Measurements from ENCODE around the gene CDH11.

CDH11 gene

GRCh38 chr16:64900517-64900916, 221.3 kb downstream of the CDH11 start:
- no peak overlapping the region for H3K4me3 ChIP-seq (ENCODE audit: low read depth, low read length)
- no peak for DNase-seq
- no peak overlapping the region for H3K27ac ChIP-seq
- no peaks in the 10 kb centered on the region for H3K36me3 ChIP-seq (replicated peaks)
- in situ Hi-C loops (cut with HindIII; ENCODE audit: low pct_ligation_motif_present, low sequenced_read_pairs) = no loop called here
- TF ChIP-seq CTCF (IDR thresholded peaks at IDR 0.05; ENCODE audit: low read depth, low read length, missing control alignments) = no peak
- no peaks in the 10 kb centered on the region for H3K27me3 ChIP-seq (replicated peaks)

- no peak for TF ChIP-seq CTCF (IDR thresholded peaks at IDR 0.05; ENCODE audit: low read depth, low read length, missing control alignments)
- Histone ChIP-seq H3K4me3 (ENCODE audit: low read depth, low read length) (no peak overlapping the region), H3K36me3 (replicated peaks) (no peaks in the 10 kb centered on the region), H3K27ac (no peak overlapping the region), H3K27me3 (replicated peaks) (no peaks in the 10 kb centered on the region)
- no peak for DNase-seq
- in situ Hi-C loops (cut with HindIII; ENCODE audit: low pct_ligation_motif_present, low sequenced_read_pairs) = no loop called here
These were observed 221.8 kb downstream of the CDH11 start for GRCh38 chr16:64900019-64900418.

GRCh38 chr16:64898159-64898558, 223.7 kb downstream of the CDH11 start:
- Histone ChIP-seq H3K27ac (no peak overlapping the region), H3K4me3 (ENCODE audit: low read depth, low read length) (no peak overlapping the region), H3K36me3 (replicated peaks) (no peaks in the 10 kb centered on the region), H3K27me3 (replicated peaks) (no peaks in the 10 kb centered on the region)
- no peak for TF ChIP-seq CTCF (IDR thresholded peaks at IDR 0.05; ENCODE audit: low read depth, low read length, missing control alignments)
- in situ Hi-C loops (cut with HindIII; ENCODE audit: low pct_ligation_motif_present, low sequenced_read_pairs) = no loop called here
- DNase-seq = no peak
